D341Med (cell line): ENCODE measurements around the gene MAL.

ENCODE experiments used
- DNase-seq: peaks from one replicate; pipeline ENCODE4 v3.0.0; 2012; ENCODE audit warnings: low spot score

The MAL gene

GRCh38 chr2:95025406-95026319 is at the start of gene MAL:
Gene MAL (plus strand): TSS chr2:95025708. CDS start chr2:95025793, 85 bp downstream.
- peak; percentile 71 for DNase-seq

GRCh38 chr2:94977826-94978225 is 47.7 kb upstream of the MAL start:
- no peak for DNase-seq

DNA sequence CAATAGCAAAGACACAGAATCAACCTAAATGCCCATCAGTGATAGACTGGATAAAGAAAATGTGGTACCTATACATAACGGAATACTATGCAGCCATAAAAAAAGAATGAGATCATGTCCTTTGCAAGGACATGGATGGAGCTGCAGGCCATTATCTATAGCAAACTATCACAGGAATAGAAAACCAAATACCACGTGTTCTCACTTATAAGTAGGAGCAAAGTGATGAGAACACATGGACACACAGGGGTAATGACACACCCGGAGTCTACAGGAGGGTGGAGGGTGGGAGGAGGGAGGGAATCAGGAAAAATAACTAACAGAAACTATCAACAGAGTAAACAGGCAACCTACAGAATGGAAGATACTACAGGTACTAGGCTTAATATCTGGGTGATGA is 46.6 kb upstream of the MAL start:
- DNase-seq, result no peak

GRCh38 chr2:94979406-94980375 is 45.8 kb upstream of the MAL start:
- no peak for DNase-seq

DNA sequence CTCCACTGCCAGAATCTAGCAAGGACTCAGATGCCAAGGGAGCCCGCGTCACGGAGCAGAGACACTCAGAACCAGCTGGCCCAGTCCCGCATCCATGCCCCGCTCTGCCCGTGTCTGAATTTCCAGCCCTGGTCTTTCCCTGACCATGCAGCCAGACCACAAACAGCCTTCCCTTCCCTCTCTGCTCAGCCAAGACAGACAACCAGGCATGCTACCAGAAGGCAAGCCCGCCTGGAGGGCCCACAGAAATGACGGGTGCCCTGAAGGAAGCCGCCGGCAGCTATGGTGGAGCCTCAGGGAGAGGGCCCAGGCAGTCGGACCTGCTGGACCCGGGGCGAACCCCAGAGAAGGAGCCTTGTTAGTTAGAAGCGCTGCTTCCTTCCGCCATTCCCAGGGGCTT is 45.1 kb upstream of the MAL start:
- DNase-seq, result no peak

DNA sequence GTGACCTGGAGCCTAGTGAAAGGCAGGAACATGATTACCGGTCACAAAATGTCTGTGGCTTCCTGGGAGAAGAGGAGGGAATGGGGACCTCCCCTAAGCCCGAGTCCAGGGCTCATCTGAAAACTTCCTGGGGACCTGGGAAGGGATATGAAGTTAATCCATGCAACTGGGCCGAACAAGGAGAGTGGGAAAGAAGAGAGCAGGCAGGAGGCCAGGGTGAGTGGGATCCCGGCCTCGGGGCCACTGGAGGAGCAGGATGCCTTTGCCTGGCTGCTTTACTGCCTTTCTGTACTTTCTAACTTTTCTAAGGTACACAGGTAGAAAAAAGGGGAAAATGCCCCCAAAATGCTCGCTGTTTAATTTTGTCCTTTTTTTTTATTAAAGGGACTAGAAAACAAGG is 43.4 kb upstream of the MAL start:
- DNase-seq, result no peak

DNA sequence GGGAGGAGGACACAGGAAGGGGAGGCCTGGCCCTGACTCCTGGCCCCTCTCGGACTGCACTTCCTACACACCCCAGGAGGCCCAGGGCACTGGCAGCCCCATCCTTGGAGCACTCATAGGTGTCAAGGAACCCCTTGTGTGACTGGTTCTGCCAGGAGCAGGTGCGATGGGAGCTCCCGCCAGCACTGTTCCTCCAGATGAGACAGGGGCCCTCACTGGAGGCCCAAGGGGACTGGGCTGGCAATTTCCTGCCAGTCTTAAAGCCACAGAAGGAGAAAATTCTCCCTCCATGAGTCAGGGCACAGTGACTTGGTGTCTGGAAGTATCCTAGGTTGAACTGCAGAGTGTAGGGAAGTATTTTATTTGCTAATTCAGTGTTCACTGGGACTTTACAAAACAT is 42.8 kb upstream of the MAL start:
- no peak for DNase-seq

DNA sequence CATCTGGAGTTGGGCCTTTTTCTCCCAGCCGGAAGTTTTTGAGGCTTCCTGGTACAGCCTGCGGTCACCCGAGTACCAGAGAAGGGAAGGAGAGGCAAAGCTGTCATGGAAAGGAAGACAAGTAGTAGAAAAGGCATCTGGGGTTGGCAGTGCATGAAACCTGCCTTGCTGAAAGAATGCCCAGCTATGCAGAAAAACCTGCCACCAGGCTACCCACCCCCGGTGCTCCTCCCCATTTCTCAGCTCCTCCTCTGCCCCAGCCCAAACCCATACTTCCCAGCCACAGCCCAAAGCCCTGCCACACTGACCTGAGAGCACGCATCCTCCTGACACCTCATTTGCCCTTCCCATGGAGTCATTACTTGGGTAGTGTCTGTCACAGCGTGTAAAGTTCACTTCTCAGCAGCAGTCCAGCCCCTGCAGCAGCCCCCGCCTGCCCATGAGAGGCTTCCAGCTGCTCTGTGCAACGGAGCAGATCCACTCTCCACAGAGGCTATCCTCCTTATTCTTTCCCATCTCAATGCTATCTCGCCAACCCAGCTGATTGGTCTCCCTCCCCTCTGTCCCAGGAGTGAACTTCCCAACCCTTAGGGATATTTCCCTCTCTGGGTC is 40.4 kb upstream of the MAL start:
- DNase-seq, result no peak

- no peak for DNase-seq
Observed at GRCh38 chr2:94985636-94986035, 39.9 kb upstream of the MAL start.

GRCh38 chr2:94986392-94986963 is 39.0 kb upstream of the MAL start:
- DNase-seq, result peak; percentile 70

- no peak for DNase-seq
Observed at GRCh38 chr2:94987074-94988020, 38.2 kb upstream of the MAL start.

- DNase-seq, result no peak
Observed at GRCh38 chr2:94990956-94991355, 34.6 kb upstream of the MAL start.

- no peak for DNase-seq
Observed at GRCh38 chr2:94992360-94992759, 33.1 kb upstream of the MAL start.

GRCh38 chr2:94993176-94994062 is 32.1 kb upstream of the MAL start:
- DNase-seq, result no peak

DNA sequence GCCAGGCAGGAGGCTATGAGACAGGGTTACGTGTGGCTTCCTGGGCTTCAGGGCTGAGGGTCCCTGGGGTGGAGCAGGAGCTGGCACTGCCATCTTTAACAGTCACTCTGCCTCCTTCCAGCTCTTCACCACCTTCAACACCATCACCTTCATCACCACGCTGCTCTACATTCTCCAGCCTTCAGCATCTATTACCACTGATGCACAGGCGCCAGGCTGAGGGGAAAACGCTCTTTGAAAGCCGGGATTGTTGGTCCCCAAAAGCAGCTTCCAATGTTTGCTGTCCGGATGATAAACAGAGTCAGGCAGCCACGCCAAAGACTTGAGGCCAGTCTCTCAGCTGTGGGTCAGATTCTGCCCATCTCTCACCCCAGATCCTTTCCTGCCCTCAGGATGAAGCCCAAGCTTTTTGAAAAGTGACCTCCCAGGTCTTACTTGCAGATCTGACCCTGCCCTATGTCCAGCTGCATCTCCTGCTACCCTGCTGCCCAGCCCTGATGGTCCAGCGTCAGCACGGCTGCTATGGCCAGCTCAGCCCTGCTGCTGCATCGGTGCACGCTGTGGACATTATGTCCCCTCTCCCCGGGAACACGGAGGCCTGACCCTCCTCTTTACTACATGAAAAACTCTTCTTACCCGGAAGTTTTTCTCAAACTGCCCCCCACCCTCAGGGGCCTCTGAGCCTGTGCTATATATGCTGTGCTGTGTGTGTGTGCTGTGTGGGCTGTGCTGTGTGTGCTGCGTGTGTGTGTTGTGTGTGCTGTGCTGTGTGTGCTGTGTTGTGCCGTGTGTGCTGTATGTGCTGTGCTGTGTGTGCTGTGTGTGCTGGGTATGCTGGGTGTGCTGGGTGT is 31.2 kb upstream of the MAL start:
- no peak for DNase-seq

DNA sequence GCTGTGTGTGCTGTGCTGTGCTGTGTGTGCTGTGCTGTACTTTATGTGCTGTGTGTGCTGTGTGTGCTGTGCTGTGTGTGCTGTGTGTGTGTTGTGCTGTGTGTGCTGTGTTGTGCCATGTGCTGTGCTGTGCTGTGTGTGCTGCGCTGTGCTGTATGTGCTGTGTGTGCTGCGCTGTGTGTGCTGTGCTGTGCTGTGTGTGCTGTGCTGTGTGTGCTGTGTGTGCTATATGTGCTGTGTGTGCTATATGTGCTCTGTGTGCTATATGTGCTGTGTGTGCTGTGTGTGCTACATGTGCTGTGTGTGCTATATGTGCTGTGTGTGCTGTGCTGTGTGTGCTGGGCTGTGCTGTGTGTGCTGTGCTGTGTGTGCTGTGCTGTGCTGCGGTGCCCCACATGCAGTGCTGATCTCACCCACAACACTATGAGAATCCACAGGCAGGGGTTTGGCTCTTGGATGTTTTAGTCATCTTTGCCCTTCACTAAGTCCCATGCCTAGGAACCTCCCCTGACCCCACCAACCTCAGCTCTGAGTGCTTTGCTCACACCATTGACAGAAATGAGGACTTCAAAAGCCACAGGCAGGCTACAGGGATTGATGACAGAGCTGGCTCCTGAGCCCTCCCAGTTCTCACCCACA is 30.5 kb upstream of the MAL start:
- no peak for DNase-seq

GRCh38 chr2:94995553-94996304 is 29.8 kb upstream of the MAL start:
- DNase-seq, result no peak
